Mesenchymal stem cell (in vitro differentiated cells and primary cell): ENCODE data around the gene CAMK4.
"Not testable (repeated sequence)": the region's sequence is repeated elsewhere in the genome, so short reads cannot be mapped to it uniquely, and the experiment has no call there.

ENCODE experiments used
- DNase-seq: peaks from one replicate; pipeline ENCODE4 v3.0.0-alpha.2; 2013
- H2AFZ ChIP-seq: one replicate; pipeline ENCODE4 v1.6.1; 2013; ENCODE audit warnings: low read depth, mild to moderate bottlenecking, control low read depth, inconsistent platforms, low read length, moderate library complexity
- H2AK5ac ChIP-seq: 2 replicates; pipeline ENCODE4 v1.6.1; 2013; ENCODE audit warnings: low read length, moderate library complexity, mild to moderate bottlenecking, inconsistent platforms; ENCODE audit not compliant: severe bottlenecking
- H2BK120ac ChIP-seq: one replicate; pipeline ENCODE4 v1.6.1; 2013; ENCODE audit warnings: low read depth, mild to moderate bottlenecking, inconsistent platforms, low read length, moderate library complexity
- H2BK12ac ChIP-seq, 2 experiments: one replicate each; pipeline ENCODE4 v1.6.1; 2013; ENCODE audit warnings: inconsistent platforms in 2 of 2, low read length in 2 of 2, mild to moderate bottlenecking in 2 of 2, moderate library complexity in 2 of 2, control low read depth in 1 of 2
- H2BK15ac ChIP-seq: one replicate; pipeline ENCODE4 v1.6.1; 2013; ENCODE audit warnings: mild to moderate bottlenecking, low read depth, inconsistent platforms; ENCODE audit not compliant: poor library complexity, severe bottlenecking
- H2BK5ac ChIP-seq: 2 replicates; pipeline ENCODE4 v1.6.1; 2013; ENCODE audit warnings: low read depth, mild to moderate bottlenecking, low read length, control low read depth, inconsistent platforms; ENCODE audit not compliant: poor library complexity, severe bottlenecking
- H3K14ac ChIP-seq, 2 experiments: one replicate each; pipeline ENCODE4 v1.6.1; 2013; ENCODE audit warnings: inconsistent platforms in 2 of 2, low read length in 2 of 2, control low read depth in 1 of 2, mild to moderate bottlenecking in 1 of 2, moderate library complexity in 1 of 2
- H3K18ac ChIP-seq, 2 experiments: one replicate each; pipeline ENCODE4 v1.6.1; 2013; ENCODE audit warnings: inconsistent platforms in 2 of 2, low read length in 2 of 2, control low read depth in 1 of 2, low read depth in 1 of 2, mild to moderate bottlenecking in 1 of 2
- H3K23ac ChIP-seq, 2 experiments: one replicate each; pipeline ENCODE4 v1.6.1; 2013; ENCODE audit warnings: inconsistent platforms in 2 of 2, low read length in 2 of 2, mild to moderate bottlenecking in 2 of 2, moderate library complexity in 2 of 2, control low read depth in 1 of 2
- H3K27ac ChIP-seq: 2 replicates; pipeline ENCODE4 v1.5.1; 2013; ENCODE audit warnings: mild to moderate bottlenecking, moderate library complexity, low read length, control low read depth, inconsistent platforms; ENCODE audit not compliant: poor library complexity, severe bottlenecking
- H3K27me3 ChIP-seq, 2 experiments: 2 replicates each; pipeline versions ENCODE4 v1.6.1 to v1.7.0; 2013; ENCODE audit warnings: low read length in 2 of 2, mild to moderate bottlenecking in 2 of 2, moderate library complexity in 2 of 2, control low read depth in 1 of 2, inconsistent platforms in 1 of 2; ENCODE audit not compliant: control insufficient read depth in 1 of 2, insufficient read depth in 1 of 2
- H3K36me3 ChIP-seq, 2 experiments: 2 replicates each; pipeline versions ENCODE4 v1.6.1 to v1.7.0; 2013; ENCODE audit warnings: low read length in 2 of 2, control low read depth in 1 of 2, inconsistent platforms in 1 of 2, low read depth in 1 of 2, mild to moderate bottlenecking in 1 of 2; ENCODE audit not compliant: insufficient read depth in 2 of 2, control insufficient read depth in 1 of 2
- H3K4ac ChIP-seq, 2 experiments: one replicate each; pipeline ENCODE4 v1.6.1; 2013; ENCODE audit warnings: inconsistent platforms in 2 of 2, low read length in 2 of 2, mild to moderate bottlenecking in 2 of 2, moderate library complexity in 2 of 2, control low read depth in 1 of 2, low read depth in 1 of 2
- H3K4me1 ChIP-seq: 2 replicates; pipeline ENCODE4 v1.6.1; 2013; ENCODE audit warnings: low read depth, low read length, control low read depth; ENCODE audit not compliant: control insufficient read depth, insufficient read depth
- H3K4me2 ChIP-seq: 2 replicates; pipeline ENCODE4 v1.6.1; 2013; ENCODE audit warnings: low read length, mild to moderate bottlenecking, inconsistent platforms; ENCODE audit not compliant: poor library complexity, severe bottlenecking
- H3K4me3 ChIP-seq, 2 experiments: 2 replicates each; pipeline versions ENCODE4 v1.5.1 to v1.7.0; 2013; ENCODE audit warnings: low read length in 2 of 2, mild to moderate bottlenecking in 2 of 2, control low read depth in 1 of 2, low read depth in 1 of 2; ENCODE audit not compliant: insufficient read depth in 1 of 2
- H3K79me1 ChIP-seq: replicated peaks from 2 replicates; pipeline ENCODE4 v1.6.1; 2013; ENCODE audit warnings: mild to moderate bottlenecking, control low read depth, low read length, inconsistent platforms; ENCODE audit not compliant: poor library complexity, severe bottlenecking
- H3K9ac ChIP-seq: 2 replicates; pipeline ENCODE4 v1.7.0; 2013; ENCODE audit warnings: mild to moderate bottlenecking, low read length, moderate library complexity
- H3K9me3 ChIP-seq: 2 replicates; pipeline ENCODE4 v1.7.0; 2013; ENCODE audit warnings: mild to moderate bottlenecking, low read length; ENCODE audit not compliant: control insufficient read depth
- H4K8ac ChIP-seq: one replicate; pipeline ENCODE4 v1.6.1; 2013; ENCODE audit warnings: inconsistent platforms, mild to moderate bottlenecking, low read length, moderate library complexity
- H4K91ac ChIP-seq: one replicate; pipeline ENCODE4 v1.6.1; 2013; ENCODE audit warnings: mild to moderate bottlenecking, low read length, inconsistent platforms
- WGBS: methylation state at CpG from one replicate; pipeline ENCODE4 v1.1.7; 2013; ENCODE audit warnings: mixed read lengths; 5-methylcytosine and 5-hydroxymethylcytosine counted together

Gene CAMK4

GRCh38 chr5:111301264-111301663 is 77.1 kb downstream of the CAMK4 start:
- Histone ChIP-seq H4K8ac (no peak overlapping the region), H3K9ac (no peak overlapping the region), H2BK5ac (no peak overlapping the region), H3K14ac (no peak overlapping the region), H3K9me3 (no peaks in the 10 kb centered on the region), H2AK5ac (no peak overlapping the region), H3K4me1 (no peaks in the 10 kb centered on the region), H2BK12ac (no peak overlapping the region), H3K27ac (no peak overlapping the region), H2BK15ac (no peak overlapping the region), H2BK120ac (no peak overlapping the region), H3K4ac (no peak overlapping the region), H3K36me3 (no peaks in the 10 kb centered on the region), H3K4me2 (no peak overlapping the region), H3K18ac (no peak overlapping the region), H4K91ac (no peak overlapping the region), H3K27me3 (no peaks in the 10 kb centered on the region), H3K79me1 (no peaks in the 10 kb centered on the region), H3K4me3 (no peak overlapping the region), H2AFZ (no peak overlapping the region), H3K23ac (no peak overlapping the region)
- WGBS = 83% methylated on average over 1 of the region's 1 CpG
- no peak for DNase-seq

GRCh38 chr5:111302043-111302442 is 77.9 kb downstream of the CAMK4 start:
- H2AK5ac ChIP-seq, H4K91ac ChIP-seq, H2BK5ac ChIP-seq, H3K4ac ChIP-seq, H2AFZ ChIP-seq, H3K27me3 ChIP-seq, H3K27ac ChIP-seq, H4K8ac ChIP-seq, H3K14ac ChIP-seq, H2BK120ac ChIP-seq, H3K36me3 ChIP-seq, H3K9me3 ChIP-seq, H3K18ac ChIP-seq, H2BK15ac ChIP-seq, H3K4me3 ChIP-seq, DNase-seq, H3K4me2 ChIP-seq, H3K79me1 ChIP-seq, H3K4me1 ChIP-seq, H3K23ac ChIP-seq, H2BK12ac ChIP-seq, H3K9ac ChIP-seq: not testable (repeated sequence)
- 93% methylated on average over 7 of the region's 15 CpGs for WGBS

GRCh38 chr5:111308951-111309350 is 84.8 kb downstream of the CAMK4 start:
- Histone ChIP-seq H3K23ac (no peak overlapping the region), H4K8ac (no peak overlapping the region), H2AFZ (no peak overlapping the region), H2BK15ac (no peak overlapping the region), H3K4me2 (no peak overlapping the region), H3K4ac (no peak overlapping the region), H3K27me3 (no peaks in the 10 kb centered on the region), H2BK12ac (no peak overlapping the region), H3K14ac (no peak overlapping the region), H3K36me3 (no peaks in the 10 kb centered on the region), H3K27ac (no peak overlapping the region), H2BK120ac (no peak overlapping the region), H3K79me1 (no peaks in the 10 kb centered on the region), H2AK5ac (no peak overlapping the region), H3K18ac (no peak overlapping the region), H3K9ac (no peak overlapping the region), H4K91ac (no peak overlapping the region), H3K4me1 (no peaks in the 10 kb centered on the region), H3K9me3 (no peaks in the 10 kb centered on the region), H3K4me3 (no peak overlapping the region), H2BK5ac (no peak overlapping the region)
- WGBS = 83% methylated on average over 4 of the region's 4 CpGs
- no peak for DNase-seq

GRCh38 chr5:111309384-111309783 is 85.2 kb downstream of the CAMK4 start:
- Histone ChIP-seq H3K4me3 (no peak overlapping the region), H3K4me1 (no peaks in the 10 kb centered on the region)
- WGBS = no CpG with 5 or more reads among the region's 2 CpGs

More at GRCh38 chr5:111309384-111309783, 85.2 kb downstream of the CAMK4 start:
- no peak overlapping the region for H3K27ac ChIP-seq
- no peaks in the 10 kb centered on the region for H3K36me3 ChIP-seq
- H3K14ac ChIP-seq = no peak overlapping the region
- H2BK5ac ChIP-seq = no peak overlapping the region
- DNase-seq = no peak
- no peaks in the 10 kb centered on the region for H3K9me3 ChIP-seq
- no peak overlapping the region for H2BK120ac ChIP-seq
- H3K79me1 ChIP-seq = no peaks in the 10 kb centered on the region
- H4K91ac ChIP-seq = no peak overlapping the region
- no peak overlapping the region for H2BK15ac ChIP-seq
- H3K9ac ChIP-seq = no peak overlapping the region
- H3K4me2 ChIP-seq = no peak overlapping the region
- H2AK5ac ChIP-seq = no peak overlapping the region
- H3K4ac ChIP-seq = no peak overlapping the region
- no peaks in the 10 kb centered on the region for H3K27me3 ChIP-seq
- H2AFZ ChIP-seq = no peak overlapping the region
- H3K18ac ChIP-seq = no peak overlapping the region
- H3K23ac ChIP-seq = no peak overlapping the region
- H2BK12ac ChIP-seq = no peak overlapping the region
- H4K8ac ChIP-seq = no peak overlapping the region
